ENCODE measurements around the gene APMAP. TPM values are rescaled to one million over a fixed set of nuclear protein-coding genes. Genes with fewer than 3 reads are reported as not detected.

The APMAP gene
- total and polyA plus RNA-seq, 9 of the 15 experiments (the other 6 are each of a cell fraction or from before 2014, with no cell fraction given): 6.7 to 18.2 (median 14.4) TPM

DNA sequence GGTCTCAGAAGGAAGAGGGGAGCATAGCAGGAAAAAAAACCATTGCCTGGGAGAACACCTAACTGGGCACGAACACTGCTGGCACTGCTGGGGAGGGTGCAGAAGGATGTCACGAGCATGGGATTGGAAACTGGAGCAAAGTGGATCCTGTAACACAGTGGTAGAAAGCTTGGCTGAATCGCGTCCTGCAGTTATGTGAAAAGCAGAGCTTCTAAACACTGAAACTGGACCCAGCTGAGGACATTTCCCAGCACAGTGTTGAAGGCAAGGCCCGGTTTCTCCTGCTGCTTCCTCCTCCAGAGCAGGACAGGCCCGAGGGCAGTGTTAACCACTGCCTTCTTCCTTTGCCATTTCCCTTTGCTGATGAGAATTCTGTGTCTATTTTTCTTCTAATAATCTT lies 6.7 kb downstream of the APMAP start:
- Histone ChIP-seq H3K27me3 (ENCODE audit: control insufficient read depth in 2 of 2, insufficient read depth in 2 of 2, low read length in 2 of 2) (no peaks in the 10 kb centered on the region), H3K4me3 (no peak overlapping the region), H2AFZ (ENCODE audit: low read depth, low read length) (no peak overlapping the region), H3K27ac (ENCODE audit: extremely low read depth, low read depth, low read length) (no peak overlapping the region), H3K9me1 (ENCODE audit: control insufficient read depth, insufficient read depth, low read length) (no peaks in the 10 kb centered on the region), H3K9me3 (replicated peaks; ENCODE audit: control insufficient read depth, insufficient read depth, low read depth, low read length) (no peaks in the 10 kb centered on the region), H3K4me1 (replicated peaks in 1 of 2; ENCODE audit: control insufficient read depth in 2 of 2, insufficient read depth in 2 of 2, low read length in 2 of 2) (no peaks in the 10 kb centered on the region; a peak in 1 of 5 replicates), H3K4me2 (ENCODE audit: insufficient read depth, low read length) (no peak overlapping the region), H3K79me2 (ENCODE audit: control insufficient read depth, insufficient read depth, low read length) (peaks cover 11% of the 10 kb centered on the region), H3K36me3 (ENCODE audit: control insufficient read depth, insufficient read depth, low read length) (peaks cover 26% of the 10 kb centered on the region; the same call in 2 of the 3 replicates), H3K9ac (ENCODE audit: insufficient read depth in 1 of 2, low read depth in 2 of 2, low read length in 2 of 2) (no peak overlapping the region), H4K20me1 (replicated peaks; ENCODE audit: control insufficient read depth, insufficient read depth, low read length) (no peaks in the 10 kb centered on the region)
- no TSS peak for BruUV-seq (replicated peaks)
- FAIRE-seq: no peak
- ATAC-seq: no peak
- in situ Hi-C loops (cut with MboI): no loop called here
- POLR2A ChIA-PET: interaction anchor here (0.6 kb wide), 1 partner anchor 368 kb away, joined by 3 read pairs; no protein-coding TSS in a partner anchor
- DNase-seq (ENCODE audit: extremely low read depth in 1 of 4, low spot score in 3 of 4): no peak
- WGBS (ENCODE audit: insufficient coverage, low coverage, missing lambda C conversion rate): 64% methylated on average over 5 of the region's 6 CpGs
- CTCF ChIA-PET (ENCODE audit: low intra/inter-chr PET ratio): no interaction called here
- intact Hi-C loops (cut with micrococcal nuclease): no loop called here
- no peak for TF ChIP-seq ZBTB17 (CRISPR knock-in tag; IDR thresholded peaks at IDR 0.05)
- TF ChIP-seq, protein P1, sequence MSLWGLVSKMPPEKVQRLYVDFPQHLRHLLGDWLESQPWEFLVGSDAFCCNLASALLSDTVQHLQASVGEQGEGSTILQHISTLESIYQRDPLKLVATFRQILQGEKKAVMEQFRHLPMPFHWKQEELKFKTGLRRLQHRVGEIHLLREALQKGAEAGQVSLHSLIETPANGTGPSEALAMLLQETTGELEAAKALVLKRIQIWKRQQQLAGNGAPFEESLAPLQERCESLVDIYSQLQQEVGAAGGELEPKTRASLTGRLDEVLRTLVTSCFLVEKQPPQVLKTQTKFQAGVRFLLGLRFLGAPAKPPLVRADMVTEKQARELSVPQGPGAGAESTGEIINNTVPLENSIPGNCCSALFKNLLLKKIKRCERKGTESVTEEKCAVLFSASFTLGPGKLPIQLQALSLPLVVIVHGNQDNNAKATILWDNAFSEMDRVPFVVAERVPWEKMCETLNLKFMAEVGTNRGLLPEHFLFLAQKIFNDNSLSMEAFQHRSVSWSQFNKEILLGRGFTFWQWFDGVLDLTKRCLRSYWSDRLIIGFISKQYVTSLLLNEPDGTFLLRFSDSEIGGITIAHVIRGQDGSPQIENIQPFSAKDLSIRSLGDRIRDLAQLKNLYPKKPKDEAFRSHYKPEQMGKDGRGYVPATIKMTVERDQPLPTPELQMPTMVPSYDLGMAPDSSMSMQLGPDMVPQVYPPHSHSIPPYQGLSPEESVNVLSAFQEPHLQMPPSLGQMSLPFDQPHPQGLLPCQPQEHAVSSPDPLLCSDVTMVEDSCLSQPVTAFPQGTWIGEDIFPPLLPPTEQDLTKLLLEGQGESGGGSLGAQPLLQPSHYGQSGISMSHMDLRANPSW (CRISPR knock-in tag; IDR thresholded peaks at IDR 0.05): no peak
- TF ChIP-seq, protein P2, sequence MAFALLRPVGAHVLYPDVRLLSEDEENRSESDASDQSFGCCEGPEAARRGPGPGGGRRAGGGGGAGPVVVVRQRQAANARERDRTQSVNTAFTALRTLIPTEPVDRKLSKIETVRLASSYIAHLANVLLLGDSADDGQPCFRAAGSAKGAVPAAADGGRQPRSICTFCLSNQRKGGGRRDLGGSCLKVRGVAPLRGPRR (CRISPR knock-in tag; IDR thresholded peaks at IDR 0.05): no peak
- no peak for TF ChIP-seq SMARCC2 (IDR thresholded peaks at IDR 0.05; ENCODE audit: low read depth)
- TF ChIP-seq TEAD1 (CRISPR knock-in tag; IDR thresholded peaks at IDR 0.05): no peak
- no peak for TF ChIP-seq MEF2D (tag; conservative IDR thresholded peaks at IDR 0.05; ENCODE audit: low read depth)
- TF ChIP-seq, protein P3, sequence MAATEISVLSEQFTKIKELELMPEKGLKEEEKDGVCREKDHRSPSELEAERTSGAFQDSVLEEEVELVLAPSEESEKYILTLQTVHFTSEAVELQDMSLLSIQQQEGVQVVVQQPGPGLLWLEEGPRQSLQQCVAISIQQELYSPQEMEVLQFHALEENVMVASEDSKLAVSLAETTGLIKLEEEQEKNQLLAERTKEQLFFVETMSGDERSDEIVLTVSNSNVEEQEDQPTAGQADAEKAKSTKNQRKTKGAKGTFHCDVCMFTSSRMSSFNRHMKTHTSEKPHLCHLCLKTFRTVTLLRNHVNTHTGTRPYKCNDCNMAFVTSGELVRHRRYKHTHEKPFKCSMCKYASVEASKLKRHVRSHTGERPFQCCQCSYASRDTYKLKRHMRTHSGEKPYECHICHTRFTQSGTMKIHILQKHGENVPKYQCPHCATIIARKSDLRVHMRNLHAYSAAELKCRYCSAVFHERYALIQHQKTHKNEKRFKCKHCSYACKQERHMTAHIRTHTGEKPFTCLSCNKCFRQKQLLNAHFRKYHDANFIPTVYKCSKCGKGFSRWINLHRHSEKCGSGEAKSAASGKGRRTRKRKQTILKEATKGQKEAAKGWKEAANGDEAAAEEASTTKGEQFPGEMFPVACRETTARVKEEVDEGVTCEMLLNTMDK (IDR thresholded peaks at IDR 0.05; ENCODE audit: borderline replicate concordance, insufficient read depth, low read depth, low read length, poor library complexity, severe bottlenecking): no peak
- no peak for TF ChIP-seq ZNF445 (CRISPR knock-in tag; IDR thresholded peaks at IDR 0.05; ENCODE audit: low read depth)
- TF ChIP-seq, protein P4, sequence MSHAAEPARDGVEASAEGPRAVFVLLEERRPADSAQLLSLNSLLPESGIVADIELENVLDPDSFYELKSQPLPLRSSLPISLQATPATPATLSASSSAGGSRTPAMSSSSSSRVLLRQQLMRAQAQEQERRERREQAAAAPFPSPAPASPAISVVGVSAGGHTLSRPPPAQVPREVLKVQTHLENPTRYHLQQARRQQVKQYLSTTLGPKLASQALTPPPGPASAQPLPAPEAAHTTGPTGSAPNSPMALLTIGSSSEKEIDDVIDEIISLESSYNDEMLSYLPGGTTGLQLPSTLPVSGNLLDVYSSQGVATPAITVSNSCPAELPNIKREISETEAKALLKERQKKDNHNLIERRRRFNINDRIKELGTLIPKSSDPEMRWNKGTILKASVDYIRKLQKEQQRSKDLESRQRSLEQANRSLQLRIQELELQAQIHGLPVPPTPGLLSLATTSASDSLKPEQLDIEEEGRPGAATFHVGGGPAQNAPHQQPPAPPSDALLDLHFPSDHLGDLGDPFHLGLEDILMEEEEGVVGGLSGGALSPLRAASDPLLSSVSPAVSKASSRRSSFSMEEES (CRISPR knock-in tag; IDR thresholded peaks at IDR 0.05): no peak
- TF ChIP-seq, protein P5, sequence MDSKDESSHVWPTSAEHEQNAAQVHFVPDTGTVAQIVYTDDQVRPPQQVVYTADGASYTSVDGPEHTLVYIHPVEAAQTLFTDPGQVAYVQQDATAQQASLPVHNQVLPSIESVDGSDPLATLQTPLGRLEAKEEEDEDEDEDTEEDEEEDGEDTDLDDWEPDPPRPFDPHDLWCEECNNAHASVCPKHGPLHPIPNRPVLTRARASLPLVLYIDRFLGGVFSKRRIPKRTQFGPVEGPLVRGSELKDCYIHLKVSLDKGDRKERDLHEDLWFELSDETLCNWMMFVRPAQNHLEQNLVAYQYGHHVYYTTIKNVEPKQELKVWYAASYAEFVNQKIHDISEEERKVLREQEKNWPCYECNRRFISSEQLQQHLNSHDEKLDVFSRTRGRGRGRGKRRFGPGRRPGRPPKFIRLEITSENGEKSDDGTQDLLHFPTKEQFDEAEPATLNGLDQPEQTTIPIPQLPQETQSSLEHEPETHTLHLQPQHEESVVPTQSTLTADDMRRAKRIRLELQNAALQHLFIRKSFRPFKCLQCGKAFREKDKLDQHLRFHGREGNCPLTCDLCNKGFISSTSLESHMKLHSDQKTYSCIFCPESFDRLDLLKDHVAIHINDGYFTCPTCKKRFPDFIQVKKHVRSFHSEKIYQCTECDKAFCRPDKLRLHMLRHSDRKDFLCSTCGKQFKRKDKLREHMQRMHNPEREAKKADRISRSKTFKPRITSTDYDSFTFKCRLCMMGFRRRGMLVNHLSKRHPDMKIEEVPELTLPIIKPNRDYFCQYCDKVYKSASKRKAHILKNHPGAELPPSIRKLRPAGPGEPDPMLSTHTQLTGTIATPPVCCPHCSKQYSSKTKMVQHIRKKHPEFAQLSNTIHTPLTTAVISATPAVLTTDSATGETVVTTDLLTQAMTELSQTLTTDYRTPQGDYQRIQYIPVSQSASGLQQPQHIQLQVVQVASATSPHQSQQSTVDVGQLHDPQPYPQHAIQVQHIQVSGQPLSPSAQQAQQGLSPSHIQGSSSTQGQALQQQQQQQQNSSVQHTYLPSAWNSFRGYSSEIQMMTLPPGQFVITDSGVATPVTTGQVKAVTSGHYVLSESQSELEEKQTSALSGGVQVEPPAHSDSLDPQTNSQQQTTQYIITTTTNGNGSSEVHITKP (IDR thresholded peaks at IDR 0.05; ENCODE audit: partially characterized antibody): no peak

Measured in K562 (cell line).